OCI-LY1 (cell line): ENCODE measurements around the gene TAOK1.

Experiments used
- CTCF ChIP-seq: fragments of 200-600 bp; sonication (generic), shearing (Covaris generic); IDR thresholded peaks from 2 replicates; pipeline ENCODE4 v1.5.1; 2017; ENCODE audit warnings: mild to moderate bottlenecking, antibody characterized with exemption, low read length, moderate library complexity, mixed read lengths
- EZH2 ChIP-seq: fragments of 200-600 bp; sonication (generic), shearing (Covaris generic); IDR thresholded peaks from 2 replicates; pipeline ENCODE4 v1.8.0; 2017; ENCODE audit warnings: borderline replicate concordance, mixed run types, mild to moderate bottlenecking, antibody characterized with exemption, low read length, moderate library complexity, mixed read lengths

DNA sequence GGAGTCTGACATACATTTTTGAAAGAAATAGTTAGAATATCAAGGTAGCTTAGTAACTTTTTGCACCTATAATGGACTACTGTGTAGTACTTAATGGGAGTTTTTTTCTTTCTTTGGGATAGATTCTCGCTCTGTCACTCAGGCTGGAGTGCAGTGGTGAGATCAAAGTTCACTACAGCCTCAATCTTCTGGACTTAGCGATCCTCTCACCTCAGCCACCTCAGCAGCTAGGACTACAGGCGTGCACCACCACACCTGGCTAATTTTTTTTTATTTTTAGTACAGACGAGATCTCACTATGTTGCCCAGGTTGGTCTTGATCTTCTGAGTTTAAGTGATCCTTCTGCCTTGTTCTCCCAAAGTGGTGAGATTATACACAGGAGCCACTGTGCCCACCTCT is 9.5 kb downstream of the TAOK1 start:
- TF ChIP-seq CTCF (no peak), EZH2 (no peak)
